Adrenal gland (tissue), 12 donors: Measurements from ENCODE around the gene CKS1B. TPM values are rescaled to one million over a fixed set of nuclear protein-coding genes. Genes with fewer than 3 reads are reported as not detected.
A peak's percentile ranks its signal among the peaks of the same experiment; 100 is the strongest.

Source experiments
- DNase-seq, 7 donors: peaks; one replicate each; pipeline ENCODE4 v3.0.0-alpha.2; 2019 to 2020
- H3K27ac ChIP-seq, 5 donors: fragments of 200-600 bp; sonication (generic) in 4 of 5; 1 replicate in 3 of 5; 2 replicates in 2 of 5; pipeline versions ENCODE4 v1.5.1 to v1.8.0; 2016 to 2020; ENCODE audit warnings: mild to moderate bottlenecking in 1 of 5
- H3K27me3 ChIP-seq: fragments of 200-600 bp; 2 replicates; pipeline ENCODE4 v1.8.0; 2021
- H3K36me3 ChIP-seq, 2 donors: fragments of 200-600 bp; replicated peaks in 1 of 2; 1 replicate in 1 of 2; 2 replicates in 1 of 2; pipeline versions ENCODE4 v1.5.1 to v1.8.0; 2018 to 2022
- H3K4me1 ChIP-seq, 2 donors: fragments of 200-600 bp; replicated peaks in 1 of 2; 1 replicate in 1 of 2; 2 replicates in 1 of 2; pipeline versions ENCODE4 v1.5.1 to v1.8.0; 2018 to 2021
- H3K4me3 ChIP-seq, 4 donors: fragments of 200-600 bp; sonication (generic) in 3 of 4; one replicate each; pipeline ENCODE4 v1.5.1; 2016 to 2018
- H3K9me3 ChIP-seq, 3 donors: fragments of 200-600 bp; sonication (generic) in 1 of 3; replicated peaks in 1 of 3; 1 replicate in 2 of 3; 2 replicates in 1 of 3; pipeline versions ENCODE4 v1.5.1 to v1.8.0; 2016 to 2021
- CTCF ChIP-seq, 6 experiments: fragments of 450-650 bp in 4 of 6; fragments of 200-600 bp in 2 of 6; sonication (generic) in 1 of 6; IDR thresholded peaks; 1 replicate in 5 of 6; 2 replicates in 1 of 6; pipeline versions ENCODE4 v1.5.1 to v1.8.0; 2016 to 2021; ENCODE audit warnings: antibody characterized with exemption in 6 of 6, mild to moderate bottlenecking in 2 of 6, moderate library complexity in 1 of 6
- POLR2A ChIP-seq, 2 donors: fragments of 450-650 bp; IDR thresholded peaks; one replicate each; pipeline ENCODE4 v1.6.1; 2017; ENCODE audit warnings: antibody characterized with exemption in 2 of 2, mild to moderate bottlenecking in 2 of 2, moderate library complexity in 1 of 2
- WGBS, 4 donors: extraction: QIAGEN DNeasy Blood & Tissue Kit in 2 of 4; methylation state at CpG; one replicate each; pipeline versions ENCODE4 v1.1.5 to v1.1.7; 2013 to 2017; 5-methylcytosine and 5-hydroxymethylcytosine counted together
- intact Hi-C, 2 donors: fragments of 100-400 bp; cut with DNase I; formaldehyde crosslinking; loops; one replicate each; pipeline versions ENCODE4 v1.14.1 to v1.15.0; 2022 to 2023
- polyA plus RNA-seq, 3 donors: library from polyadenylated mRNA; stranded (reverse); fragments of 200-250 nt in 2 of 3; fragments of 350-450 nt in 1 of 3; fragmentation: Illumina TruSeq in 1 of 3; extraction: RNeasy Lipid Tissue Mini Kit (QIAGEN cat#74804) in 1 of 3; gene quantifications; one replicate each; pipeline ENCODE4 v1.2.3, GENCODE V29; 2013 to 2014
- total RNA-seq, 9 donors: library from RNA; depleted of rRNA in 4 of 9; stranded (reverse); fragments of >200 nt in 4 of 9; fragments of 120-200 nt in 1 of 9; fragmentation: NEBNext Ultra II Directional in 1 of 9; extraction: Animal tissue kit (Norgen Biotek cat#: 25700) in 1 of 9; gene quantifications; one replicate each; pipeline versions ENCODE4 v1.1.0 to v1.2.4, GENCODE V29; 2013 to 2023
- donor health status: healthy with polysubstance abuse.
- donor health status: Bipolar disorder and iron deficiency.
- donor health status: DM: yes; HTN: yes; CAD: no.
- donor health status: DM: no; HTN: no; CAD: no.
- donor health status: DM: no; HTN: no; CAD: no.
- donor health status: DM: yes; HTN: yes; CAD: no.

Gene CKS1B
- total and polyA plus RNA-seq, 12 donors: 12.4 to 87.0 (median 29.5) TPM

GRCh38 chr1:154931940-154932487 is 42.5 kb upstream of the CKS1B start:
- no peak overlapping the region for H3K27ac ChIP-seq
- intact Hi-C loops: no loop called here
- 94 to 99% (median 95%) methylated on average over 5 to 11 of the region's 11 CpGs for WGBS, 4 donors
- TF ChIP-seq POLR2A (IDR thresholded peaks at IDR 0.05): no peak
- no peak for TF ChIP-seq CTCF (IDR thresholded peaks at IDR 0.05)
- no peak for DNase-seq
- H3K4me3 ChIP-seq: no peak overlapping the region
- H3K4me1 ChIP-seq: peaks cover 7 to 10% of the 10 kb centered on the region in 2 donors
- no peaks in the 10 kb centered on the region for H3K9me3 ChIP-seq
- H3K36me3 ChIP-seq: peaks cover 0 to 15% of the 10 kb centered on the region in 2 donors
- H3K27me3 ChIP-seq: no peaks in the 10 kb centered on the region

- Histone ChIP-seq H3K9me3 (no peaks in the 10 kb centered on the region), H3K27ac (no peak overlapping the region), H3K4me3 (no peak overlapping the region), H3K4me1 (peaks cover 16 to 27% of the 10 kb centered on the region in 2 donors), H3K27me3 (no peaks in the 10 kb centered on the region), H3K36me3 (no peaks in the 10 kb centered on the region)
- 96 to 98% (median 97%) methylated on average over 5 of the region's 5 CpGs for WGBS, 4 donors
- intact Hi-C loops: no loop called here
- TF ChIP-seq POLR2A (IDR thresholded peaks at IDR 0.05) (no peak), CTCF (IDR thresholded peaks at IDR 0.05) (no peak)
- DNase-seq: no peak
Measured at GRCh38 chr1:154934358-154934948, 40.0 kb upstream of the CKS1B start.

- Histone ChIP-seq H3K4me3 (peak overlapping the region; percentile 23 to 69 (median 63)), H3K4me1 (peaks cover 17 to 35% of the 10 kb centered on the region in 2 donors), H3K27ac (peak overlapping the region; percentile 84 to 99 (median 97)), H3K36me3 (no peaks in the 10 kb centered on the region), H3K9me3 (no peaks in the 10 kb centered on the region), H3K27me3 (no peaks in the 10 kb centered on the region)
- no peak for TF ChIP-seq CTCF (IDR thresholded peaks at IDR 0.05)
- no peak for TF ChIP-seq POLR2A (IDR thresholded peaks at IDR 0.05)
- intact Hi-C loops: no loop called here
- peak in 1 of 7 donors; percentile 14 for DNase-seq
- 38 to 52% (median 42%) methylated on average over 22 to 27 of the region's 27 CpGs for WGBS, 4 donors
Measured at GRCh38 chr1:154935749-154936554, 38.5 kb upstream of the CKS1B start.

GRCh38 chr1:154936555-154937084 is 37.9 kb upstream of the CKS1B start, which contains the start of gene PMVK:
Gene PMVK, minus strand, starts transcription at chr1:154936719. Its CDS starts 34 bp downstream, at chr1:154936685.
- Histone ChIP-seq H3K4me1 (peaks cover 24 to 42% of the 10 kb centered on the region in 2 donors), H3K4me3 (peak within 1 kb of the TSS; percentile 23 to 69 (median 63)), H3K27me3 (no peaks in the 10 kb centered on the region), H3K9me3 (no peaks in the 10 kb centered on the region), H3K36me3 (no peaks in the 10 kb centered on the region), H3K27ac (peak within 1 kb of the TSS; percentile 84 to 99 (median 97))
- WGBS, 4 donors: 0% methylated on average over 2 to 45 of the region's 45 CpGs
- intact Hi-C loops: no loop called here
- DNase-seq: peak; percentile 97 to 98 (median 97)
- TF ChIP-seq CTCF (IDR thresholded peaks at IDR 0.05): peak in 4 of 6 experiments; percentile 2 to 35 (median 24)
- TF ChIP-seq POLR2A (IDR thresholded peaks at IDR 0.05): peak; percentile 54 to 75
